GM21786 (cell line): Measurements from ENCODE around the gene DSP.

Source experiments
- ATAC-seq: cut with Tn5 transposase; IDR thresholded peaks from one replicate; pipeline ENCODE4 v1.9.1; 2021; ENCODE audit not compliant: unreplicated experiment

Gene DSP

DNA sequence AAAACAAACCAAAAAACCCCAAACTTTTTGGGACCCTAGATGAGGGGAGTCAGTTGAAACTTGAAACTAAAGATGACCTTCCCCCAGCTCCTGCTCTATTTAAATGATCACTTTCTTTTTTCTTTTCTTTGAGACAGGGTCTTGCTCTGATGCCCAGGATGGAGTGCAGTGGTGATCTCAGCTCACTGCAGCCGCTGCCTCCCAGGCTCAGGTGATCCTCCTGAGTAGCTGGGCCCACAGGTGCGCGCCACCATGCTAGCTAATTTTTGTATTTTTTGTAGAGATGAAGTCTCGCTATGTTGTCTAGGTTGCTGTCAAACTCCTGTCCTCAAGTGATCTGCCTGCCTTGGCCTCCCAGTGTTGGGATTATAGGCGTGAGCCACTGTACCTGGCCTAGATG lies 7.3 kb upstream of the DSP start:
- ATAC-seq: no peak

DNA sequence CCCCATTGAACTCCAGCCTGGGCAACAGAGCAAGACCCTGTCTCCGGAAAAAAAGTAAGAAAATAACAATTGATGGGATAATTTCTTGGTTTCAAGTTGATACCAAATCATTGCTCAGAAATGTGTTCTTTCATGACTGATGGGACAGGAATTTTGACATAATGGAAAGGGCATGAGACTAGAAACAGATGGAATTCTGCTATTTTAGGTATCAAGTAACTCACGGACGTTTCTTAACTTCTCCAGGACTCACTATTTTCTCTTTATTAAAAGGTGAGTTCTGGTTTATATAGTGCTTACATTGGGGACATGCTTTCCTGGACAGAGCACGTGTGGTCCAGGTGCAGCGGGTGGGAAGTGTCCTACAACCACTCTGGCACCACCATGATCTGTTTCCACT lies 6.0 kb upstream of the DSP start:
- ATAC-seq: no peak

GRCh38 chr6:7537565-7538174 lies 3.8 kb upstream of the DSP start:
- no peak for ATAC-seq

DNA sequence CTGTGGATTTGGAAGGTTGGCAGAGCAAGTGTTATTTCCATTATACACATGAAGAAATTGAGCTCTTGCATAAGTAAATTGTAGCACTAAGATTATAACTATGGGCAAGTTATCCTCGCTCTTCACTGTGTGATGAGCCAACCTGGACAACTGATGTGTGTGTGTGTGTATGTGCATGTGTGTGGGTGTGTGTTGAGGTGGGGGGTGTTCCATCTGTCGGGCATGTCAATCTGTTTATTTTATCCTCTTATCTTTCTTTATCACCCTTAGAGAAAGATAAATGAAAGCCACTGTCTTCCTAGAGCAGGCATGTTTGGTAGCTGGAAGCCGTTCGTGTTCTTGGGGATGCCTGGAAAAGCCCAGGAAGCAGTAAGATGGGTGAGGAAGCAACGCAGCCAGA lies 3.0 kb upstream of the DSP start:
- ATAC-seq: no peak

- no peak for ATAC-seq
Observed at GRCh38 chr6:7540595-7540994, 876 bp upstream of the DSP start.

DNA sequence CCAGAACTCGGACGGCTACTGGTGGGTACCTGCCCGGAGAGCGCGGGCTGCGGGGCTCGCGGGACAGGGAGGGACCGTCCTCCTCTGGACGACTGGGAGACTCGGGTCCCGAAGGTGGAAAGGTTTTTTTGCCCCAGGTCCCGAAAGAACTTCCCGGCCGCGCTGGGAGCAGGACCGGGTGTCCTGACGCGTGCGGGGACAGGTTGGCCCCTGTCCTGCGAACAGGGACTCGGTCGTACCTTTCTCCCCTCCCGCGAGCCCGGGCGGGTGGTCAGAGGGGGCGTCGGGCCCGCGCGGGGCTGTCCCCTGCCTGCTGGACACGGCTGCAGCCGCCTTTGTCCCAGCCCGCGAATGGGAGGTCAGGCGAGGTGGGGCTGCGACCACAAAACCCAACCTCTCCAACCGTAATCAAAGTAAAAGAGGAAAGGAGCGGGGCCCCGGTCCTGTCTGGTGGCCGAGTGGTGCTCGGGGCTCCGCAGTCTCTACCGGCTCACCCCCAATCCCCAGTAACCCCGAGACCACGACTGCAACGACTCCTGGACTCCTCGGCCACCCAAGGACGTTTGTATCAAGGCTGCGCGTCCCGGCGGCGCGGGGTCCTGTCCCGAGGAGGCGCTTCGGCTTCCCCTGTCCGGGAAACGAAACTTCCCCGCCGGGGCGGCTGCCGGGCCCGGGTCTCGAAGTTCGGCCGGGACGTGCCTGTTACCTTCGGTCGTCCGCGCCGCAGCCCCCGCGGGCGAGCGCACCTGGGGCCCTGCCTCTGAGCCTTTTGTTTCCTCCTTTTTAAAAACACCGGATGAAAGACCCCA lies 798 bp downstream of the DSP start:
- no peak for ATAC-seq

DNA sequence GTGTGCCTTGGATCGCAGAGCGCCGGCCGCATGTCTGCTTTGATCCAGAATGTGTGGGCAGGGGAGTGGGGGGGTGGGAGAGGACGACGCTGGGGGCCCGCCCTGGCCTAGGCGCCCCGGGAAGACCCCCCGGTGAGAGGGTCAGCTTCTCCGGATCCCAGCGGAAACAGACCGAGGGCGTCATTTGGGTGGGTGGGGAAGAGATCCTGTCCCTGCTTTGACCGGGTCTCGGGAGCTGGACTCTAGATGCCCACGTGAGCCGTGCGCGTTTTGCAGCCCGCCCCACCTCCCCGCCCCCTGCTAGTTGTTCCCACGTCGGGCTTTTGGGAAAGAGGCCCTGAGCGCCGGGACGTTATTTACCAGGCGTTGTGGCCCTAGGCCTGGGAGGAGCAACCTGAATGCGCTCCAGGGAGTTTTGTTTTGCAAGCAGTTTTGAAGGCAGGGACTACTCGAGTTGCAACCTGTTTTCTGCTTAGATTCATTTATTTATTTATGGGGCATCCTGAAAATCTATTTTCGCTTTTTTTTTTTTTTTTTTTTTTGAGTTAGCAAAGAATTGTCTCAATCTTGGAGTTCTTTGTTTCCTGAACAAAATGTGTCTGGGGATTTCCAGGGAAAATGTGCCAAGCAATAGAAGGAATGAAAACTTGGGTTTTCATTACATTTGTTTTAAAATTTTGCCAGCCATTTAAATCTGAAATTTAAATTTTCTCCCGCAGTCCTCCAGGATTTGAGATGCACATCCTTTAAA lies 1.6 kb downstream of the DSP start:
- no peak for ATAC-seq

GRCh38 chr6:7543789-7544424 lies 2.4 kb downstream of the DSP start:
- no peak for ATAC-seq

GRCh38 chr6:7544597-7544996 lies 3.1 kb downstream of the DSP start:
- no peak for ATAC-seq

DNA sequence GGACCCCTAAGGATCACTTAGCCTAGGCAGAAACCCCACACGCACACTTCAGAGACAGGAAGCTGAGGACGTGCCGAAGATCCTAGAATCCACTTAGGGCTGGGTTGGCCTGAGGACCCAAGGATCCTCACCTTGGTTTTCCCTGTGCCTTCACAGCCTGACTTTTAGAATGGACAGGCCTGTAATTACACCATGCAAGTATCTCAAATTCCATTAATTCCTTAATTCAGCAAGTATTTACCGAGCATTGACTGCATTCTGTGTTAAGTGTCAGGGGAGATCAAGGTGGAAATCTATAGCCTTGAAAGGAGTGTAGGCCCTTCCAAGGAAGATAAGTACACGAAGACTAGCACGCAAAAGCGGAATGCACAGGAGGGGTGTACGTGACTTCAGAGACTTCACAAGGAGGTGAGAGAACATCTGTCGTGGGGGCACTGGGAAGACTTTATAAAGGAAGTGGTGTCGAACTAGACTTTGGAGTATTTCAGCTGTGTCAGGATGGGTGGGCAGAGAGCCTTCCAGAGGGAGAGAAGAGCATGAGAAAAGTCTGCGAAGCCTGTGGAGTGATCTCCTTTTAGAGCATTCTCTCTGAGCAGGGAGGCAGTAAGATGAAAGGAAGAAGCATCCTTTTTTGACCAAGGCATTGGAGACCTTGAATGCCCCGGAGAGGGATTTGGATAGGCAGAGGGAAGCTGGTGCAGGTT lies 4.0 kb downstream of the DSP start:
- ATAC-seq: no peak

DNA sequence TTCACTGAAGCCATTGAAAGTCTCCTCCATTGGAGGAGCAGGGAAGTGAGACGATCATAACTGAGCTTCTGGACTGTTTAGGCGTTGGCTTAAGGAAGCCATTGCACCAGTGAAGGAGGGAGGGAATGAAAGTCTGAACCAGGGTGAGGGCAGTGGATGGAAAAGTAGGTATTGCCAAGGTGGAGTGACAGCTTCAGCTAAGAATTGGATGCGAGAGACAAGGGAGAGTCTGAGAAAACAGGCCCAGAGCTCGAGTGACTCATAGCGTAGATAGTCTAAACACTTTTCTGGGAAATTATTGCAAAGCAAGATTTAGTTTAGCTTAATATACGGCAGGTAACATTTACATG lies 4.5 kb downstream of the DSP start:
- no peak for ATAC-seq

- ATAC-seq: no peak
Observed at GRCh38 chr6:7546383-7546782, 4.9 kb downstream of the DSP start.

- ATAC-seq: no peak
Observed at GRCh38 chr6:7546896-7547295, 5.4 kb downstream of the DSP start.

GRCh38 chr6:7547315-7547714 lies 5.8 kb downstream of the DSP start:
- ATAC-seq: no peak

GRCh38 chr6:7550433-7550801 lies 8.9 kb downstream of the DSP start:
- no peak for ATAC-seq

- no peak for ATAC-seq
Observed at GRCh38 chr6:7554533-7555275, 13.2 kb downstream of the DSP start.

DNA sequence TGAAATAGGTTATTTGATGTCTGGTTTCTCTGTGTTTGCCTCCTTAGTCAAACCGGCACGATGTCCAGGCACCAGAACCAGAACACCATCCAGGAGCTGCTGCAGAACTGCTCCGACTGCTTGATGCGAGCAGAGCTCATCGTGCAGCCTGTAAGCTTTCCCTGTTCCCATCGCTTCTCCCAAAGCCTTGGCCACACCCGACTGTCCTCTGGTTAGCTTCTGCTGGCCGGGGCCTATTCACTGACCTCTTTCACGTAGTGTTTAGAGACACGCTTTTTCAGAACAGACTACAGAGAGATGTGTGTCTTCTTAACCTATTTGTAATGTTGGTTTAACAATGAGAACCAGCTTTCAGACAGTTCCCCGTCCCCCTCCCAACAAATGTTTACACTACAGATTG lies 14.2 kb downstream of the DSP start:
- no peak for ATAC-seq

GRCh38 chr6:7556394-7557106 lies 15.1 kb downstream of the DSP start:
- no peak for ATAC-seq

DNA sequence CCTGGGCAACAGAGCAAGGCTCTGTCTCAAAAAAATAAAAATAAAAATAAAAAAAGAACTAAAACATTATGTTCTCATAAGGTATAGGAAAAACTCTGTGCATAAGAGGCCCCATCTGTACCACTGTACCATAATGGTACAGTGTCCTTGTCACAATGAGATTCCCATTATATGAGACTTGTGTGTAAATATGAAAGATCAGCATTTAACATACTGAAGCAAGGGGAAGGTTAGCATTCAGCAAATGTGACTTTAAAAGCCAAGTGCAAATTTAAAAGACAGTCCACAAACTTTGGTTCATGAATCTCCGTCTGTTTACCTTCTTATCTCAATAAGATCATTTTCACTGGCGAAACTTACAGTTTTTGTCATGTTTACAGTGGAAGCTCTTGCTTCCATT lies 16.2 kb downstream of the DSP start:
- ATAC-seq: no peak

DNA sequence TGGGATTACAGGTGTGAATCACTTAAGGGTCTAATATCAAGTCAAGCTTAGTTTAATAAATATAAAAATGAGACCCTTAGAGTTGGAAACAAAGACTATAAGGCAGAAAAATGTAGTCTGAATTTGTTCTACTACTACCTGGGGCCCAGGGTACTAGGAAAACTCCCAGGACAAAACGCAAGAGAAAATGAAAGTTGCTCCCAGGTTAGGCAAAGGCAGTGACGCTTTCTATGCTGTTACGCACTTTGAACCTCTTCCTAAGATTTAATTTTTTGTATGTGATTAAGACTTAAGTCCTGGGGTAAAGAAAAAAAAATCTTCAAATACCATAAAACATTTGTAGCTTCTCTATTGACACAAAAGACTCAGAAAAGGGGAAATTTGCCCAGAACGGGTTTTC lies 17.3 kb downstream of the DSP start:
- no peak for ATAC-seq
